OCI-LY1 (cell line): ENCODE results near the gene FBXL17.

Experiments
- H2AFZ ChIP-seq: fragments of 200-600 bp; sonication (generic), shearing (Covaris generic); 2 replicates; pipeline ENCODE4 v1.6.0; 2014; ENCODE audit warnings: antibody characterized with exemption, mild to moderate bottlenecking, low read length
- H3F3A ChIP-seq: fragments of 200-600 bp; sonication (generic), shearing (Covaris generic); 2 replicates; pipeline ENCODE4 v1.6.0; 2014; ENCODE audit warnings: mild to moderate bottlenecking, antibody characterized with exemption, low read length, moderate library complexity; ENCODE audit not compliant: insufficient read depth
- H3K27ac ChIP-seq: fragments of 200-600 bp; sonication (generic); 2 replicates; pipeline ENCODE4 v1.5.1; 2014; ENCODE audit warnings: low read length, mixed run types, mild to moderate bottlenecking, low read depth; ENCODE audit not compliant: poor library complexity, severe bottlenecking
- H3K27me3 ChIP-seq: fragments of 200-600 bp; sonication (generic); 2 replicates; pipeline ENCODE4 v1.6.0; 2014; ENCODE audit warnings: antibody characterized with exemption, mild to moderate bottlenecking, low read length, moderate library complexity; ENCODE audit not compliant: insufficient read depth
- H3K36me3 ChIP-seq: fragments of 200-600 bp; sonication (generic); 2 replicates; pipeline ENCODE4 v1.6.1; 2014; ENCODE audit warnings: mild to moderate bottlenecking, antibody characterized with exemption, low read length, moderate library complexity, mixed read lengths; ENCODE audit not compliant: insufficient read depth
- H3K4me1 ChIP-seq: fragments of 200-600 bp; sonication (generic); 2 replicates; pipeline ENCODE4 v1.5.1; 2014; ENCODE audit warnings: mild to moderate bottlenecking, low read length, moderate library complexity; ENCODE audit not compliant: insufficient read depth, severe bottlenecking
- H3K4me2 ChIP-seq: fragments of 200-600 bp; sonication (generic), shearing (Covaris generic); 2 replicates; pipeline ENCODE4 v1.6.1; 2014; ENCODE audit warnings: low read length
- H3K4me3 ChIP-seq: fragments of 200-600 bp; sonication (generic); 2 replicates; pipeline ENCODE4 v1.5.1; 2014; ENCODE audit warnings: low read length, low read depth, mild to moderate bottlenecking, mixed read lengths; ENCODE audit not compliant: poor library complexity, severe bottlenecking
- H3K79me2 ChIP-seq: fragments of 200-600 bp; shearing (Covaris generic); 2 replicates; pipeline ENCODE4 v1.6.1; 2016; ENCODE audit warnings: mixed run types, low read length, mixed read lengths; ENCODE audit not compliant: insufficient read depth
- H3K9ac ChIP-seq: fragments of 200-600 bp; sonication (generic), shearing (Covaris generic); 2 replicates; pipeline ENCODE4 v1.6.1; 2014; ENCODE audit warnings: mild to moderate bottlenecking, low read length, mixed read lengths
- H3K9me2 ChIP-seq: fragments of 200-600 bp; sonication (generic), shearing (Covaris generic); 2 replicates; pipeline ENCODE4 v1.6.1; 2014; ENCODE audit warnings: low read depth, mild to moderate bottlenecking, low read length, mixed read lengths
- H3K9me3 ChIP-seq: fragments of 200-600 bp; shearing (Covaris generic); 2 replicates; pipeline ENCODE4 v1.6.1; 2014; ENCODE audit warnings: low read length, mixed read lengths
- H4K20me1 ChIP-seq: fragments of 200-600 bp; sonication (generic), shearing (Covaris generic); 2 replicates; pipeline ENCODE4 v1.6.0; 2016; ENCODE audit warnings: mild to moderate bottlenecking, low read length; ENCODE audit not compliant: insufficient read depth
- EZH2 ChIP-seq: fragments of 200-600 bp; sonication (generic), shearing (Covaris generic); IDR thresholded peaks from 2 replicates; pipeline ENCODE4 v1.8.0; 2017; ENCODE audit warnings: borderline replicate concordance, mixed run types, mild to moderate bottlenecking, antibody characterized with exemption, low read length, moderate library complexity, mixed read lengths
- TF ChIP-seq, protein P1 (sequence below): fragments of 200-600 bp; sonication (generic), shearing (Covaris generic); IDR thresholded peaks from 2 replicates; pipeline ENCODE4 v1.5.1; 2017; ENCODE audit warnings: mild to moderate bottlenecking, antibody characterized with exemption, low read length, moderate library complexity, mixed read lengths

FBXL17 gene

DNA sequence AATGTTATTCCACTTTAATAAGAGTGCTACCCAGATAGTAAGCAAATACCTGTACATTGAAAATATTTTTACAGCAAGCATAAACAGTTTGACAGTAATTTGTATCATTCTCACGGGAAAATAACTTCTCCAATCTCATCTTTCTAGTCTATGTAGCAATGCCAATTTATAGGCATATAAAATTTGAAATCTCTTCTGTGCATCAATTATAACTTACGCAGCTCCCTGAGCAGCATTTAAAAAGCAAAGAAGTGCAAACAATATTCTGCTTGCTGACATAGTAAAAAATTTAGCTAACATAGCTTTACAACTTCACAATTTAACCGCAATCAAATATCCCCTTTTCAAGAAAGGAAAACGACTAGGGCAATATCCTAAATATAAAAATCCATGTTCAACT is 257.3 kb downstream of the FBXL17 start:
- Histone ChIP-seq H3K79me2 (no peaks in the 10 kb centered on the region), H3K9me2 (no peaks in the 10 kb centered on the region), H3K36me3 (no peaks in the 10 kb centered on the region), H3K4me1 (no peaks in the 10 kb centered on the region), H2AFZ (no peak overlapping the region), H3K4me2 (no peak overlapping the region), H4K20me1 (no peaks in the 10 kb centered on the region), H3F3A (no peaks in the 10 kb centered on the region), H3K27me3 (no peaks in the 10 kb centered on the region), H3K27ac (no peak overlapping the region), H3K9ac (no peak overlapping the region), H3K9me3 (no peaks in the 10 kb centered on the region), H3K4me3 (no peak overlapping the region)
- TF ChIP-seq, protein P1, sequence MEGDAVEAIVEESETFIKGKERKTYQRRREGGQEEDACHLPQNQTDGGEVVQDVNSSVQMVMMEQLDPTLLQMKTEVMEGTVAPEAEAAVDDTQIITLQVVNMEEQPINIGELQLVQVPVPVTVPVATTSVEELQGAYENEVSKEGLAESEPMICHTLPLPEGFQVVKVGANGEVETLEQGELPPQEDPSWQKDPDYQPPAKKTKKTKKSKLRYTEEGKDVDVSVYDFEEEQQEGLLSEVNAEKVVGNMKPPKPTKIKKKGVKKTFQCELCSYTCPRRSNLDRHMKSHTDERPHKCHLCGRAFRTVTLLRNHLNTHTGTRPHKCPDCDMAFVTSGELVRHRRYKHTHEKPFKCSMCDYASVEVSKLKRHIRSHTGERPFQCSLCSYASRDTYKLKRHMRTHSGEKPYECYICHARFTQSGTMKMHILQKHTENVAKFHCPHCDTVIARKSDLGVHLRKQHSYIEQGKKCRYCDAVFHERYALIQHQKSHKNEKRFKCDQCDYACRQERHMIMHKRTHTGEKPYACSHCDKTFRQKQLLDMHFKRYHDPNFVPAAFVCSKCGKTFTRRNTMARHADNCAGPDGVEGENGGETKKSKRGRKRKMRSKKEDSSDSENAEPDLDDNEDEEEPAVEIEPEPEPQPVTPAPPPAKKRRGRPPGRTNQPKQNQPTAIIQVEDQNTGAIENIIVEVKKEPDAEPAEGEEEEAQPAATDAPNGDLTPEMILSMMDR, result no peak
- no peak for TF ChIP-seq EZH2

DNA sequence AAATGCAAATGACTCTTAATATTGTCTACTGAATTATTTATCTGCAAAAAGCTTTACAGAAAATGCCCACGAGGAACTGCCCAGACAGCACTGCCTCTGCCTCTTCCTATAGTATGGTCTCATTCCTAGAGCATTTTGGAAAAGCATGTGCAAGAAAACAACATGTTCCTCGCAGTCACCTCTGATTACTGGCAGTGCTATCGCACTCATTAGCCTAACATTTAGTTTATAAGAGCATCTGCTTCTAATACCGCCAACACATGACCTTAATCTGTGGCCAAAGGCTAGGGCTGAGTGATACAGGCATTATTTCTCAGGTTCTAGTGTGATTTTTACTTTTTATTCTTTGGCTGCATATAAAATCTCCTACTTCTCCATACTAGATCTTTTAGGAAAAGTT is 259.2 kb downstream of the FBXL17 start:
- no peaks in the 10 kb centered on the region for H3K36me3 ChIP-seq
- no peaks in the 10 kb centered on the region for H4K20me1 ChIP-seq
- H3K9ac ChIP-seq, result no peak overlapping the region
- no peaks in the 10 kb centered on the region for H3K9me2 ChIP-seq
- no peak overlapping the region for H3K27ac ChIP-seq
- H3F3A ChIP-seq, result no peaks in the 10 kb centered on the region
- no peaks in the 10 kb centered on the region for H3K4me1 ChIP-seq
- no peak overlapping the region for H3K4me3 ChIP-seq
- H2AFZ ChIP-seq, result no peak overlapping the region
- no peak for TF ChIP-seq EZH2
- TF ChIP-seq, protein P1, result no peak
- H3K79me2 ChIP-seq, result no peaks in the 10 kb centered on the region
- H3K27me3 ChIP-seq, result no peaks in the 10 kb centered on the region
- H3K9me3 ChIP-seq, result no peaks in the 10 kb centered on the region
- no peak overlapping the region for H3K4me2 ChIP-seq

DNA sequence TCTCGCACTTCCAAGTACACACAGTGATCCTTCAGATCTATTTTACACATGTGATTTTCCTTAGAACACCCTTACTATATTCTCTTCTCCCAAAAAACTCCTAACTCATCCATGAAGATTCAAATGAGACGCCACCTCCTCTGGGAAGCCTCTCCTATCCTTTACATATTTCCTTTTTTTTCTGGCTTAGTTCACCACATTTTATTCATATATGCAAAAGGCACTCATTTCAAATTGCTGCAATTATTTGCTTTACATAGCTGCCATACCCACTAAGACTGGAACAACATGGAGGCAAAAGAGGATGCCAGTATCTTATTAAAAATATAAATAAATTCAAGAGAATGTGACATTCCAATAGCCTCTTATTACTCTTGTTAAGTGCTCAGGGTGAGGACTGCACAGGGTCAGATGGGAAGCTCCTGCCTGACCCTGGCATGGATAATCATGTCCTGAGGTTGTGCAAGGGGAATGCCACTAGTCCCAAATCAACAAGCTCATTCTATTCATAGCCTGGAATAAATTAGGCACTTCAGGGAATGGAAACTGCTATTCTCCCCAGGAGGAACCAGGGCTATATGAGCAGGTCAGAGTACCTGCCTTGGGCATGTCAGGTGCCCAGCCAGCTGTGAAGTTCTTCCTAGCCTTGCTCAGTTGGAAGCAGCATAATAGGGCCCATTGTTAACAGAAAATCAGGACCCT is 262.9 kb downstream of the FBXL17 start:
- Histone ChIP-seq H3K9me3 (no peaks in the 10 kb centered on the region), H3K4me1 (no peaks in the 10 kb centered on the region), H3K27me3 (no peaks in the 10 kb centered on the region), H3K4me2 (no peak overlapping the region), H3K36me3 (no peaks in the 10 kb centered on the region), H3K4me3 (no peak overlapping the region), H3K79me2 (no peaks in the 10 kb centered on the region), H3K9ac (no peak overlapping the region), H2AFZ (no peak overlapping the region), H3K27ac (no peak overlapping the region), H4K20me1 (no peaks in the 10 kb centered on the region), H3K9me2 (no peaks in the 10 kb centered on the region), H3F3A (no peaks in the 10 kb centered on the region)
- TF ChIP-seq, protein P1, result no peak
- TF ChIP-seq EZH2, result no peak
